T47D (cell line): Measurements from ENCODE around the gene EDEM3.

Experiments
- DNase-seq, 2 experiments: peaks; one replicate each; pipeline versions ENCODE4 v3.0.0 to v3.0.0-alpha.2; 2011 to 2012; ENCODE audit warnings: low read depth in 1 of 2, low spot score in 1 of 2
- JUND ChIP-seq: IDR thresholded peaks from 2 replicates; pipeline ENCODE4 v1.6.1; 2012; ENCODE audit warnings: low read depth
- in situ Hi-C: cut with HindIII; loops from 2 replicates; pipeline ENCODE4 v1.10.0; 2016; ENCODE audit warnings: low sequenced_read_pairs, low pct_unique_long_range_greater_than_20kb

The EDEM3 gene

GRCh38 chr1:184673305-184673704, 81.4 kb downstream of the EDEM3 start:
- no peak for TF ChIP-seq JUND
- no peak for DNase-seq
- in situ Hi-C loops, result no loop called here

- in situ Hi-C loops, result no loop called here
- no peak for DNase-seq
- TF ChIP-seq JUND, result no peak
Measured at GRCh38 chr1:184672013-184672726, 82.5 kb downstream of the EDEM3 start.

GRCh38 chr1:184669391-184669790, 85.3 kb downstream of the EDEM3 start:
- no peak for DNase-seq
- no peak for TF ChIP-seq JUND
- in situ Hi-C loops, result no loop called here

DNA sequence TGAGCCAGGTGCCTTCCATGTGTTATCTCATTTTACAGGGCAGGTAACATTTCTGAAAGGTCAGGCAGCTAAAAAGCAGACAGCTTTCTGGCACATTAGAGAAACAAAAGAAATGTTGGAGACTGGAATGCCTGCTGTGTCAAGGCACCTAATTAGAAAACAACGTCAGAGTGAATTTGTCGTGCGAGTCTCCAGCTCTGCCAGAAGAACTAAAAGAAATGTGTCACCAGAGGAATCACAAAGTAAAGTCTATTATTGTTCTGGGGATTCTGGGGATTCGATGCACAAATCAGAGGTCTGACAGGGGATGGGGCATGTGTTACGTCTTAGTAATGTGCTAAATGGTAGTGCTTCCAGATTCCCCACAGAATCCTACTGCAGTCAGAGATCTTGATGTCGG, 89.3 kb downstream of the EDEM3 start:
- DNase-seq, result no peak
- in situ Hi-C loops, result no loop called here
- no peak for TF ChIP-seq JUND

DNA sequence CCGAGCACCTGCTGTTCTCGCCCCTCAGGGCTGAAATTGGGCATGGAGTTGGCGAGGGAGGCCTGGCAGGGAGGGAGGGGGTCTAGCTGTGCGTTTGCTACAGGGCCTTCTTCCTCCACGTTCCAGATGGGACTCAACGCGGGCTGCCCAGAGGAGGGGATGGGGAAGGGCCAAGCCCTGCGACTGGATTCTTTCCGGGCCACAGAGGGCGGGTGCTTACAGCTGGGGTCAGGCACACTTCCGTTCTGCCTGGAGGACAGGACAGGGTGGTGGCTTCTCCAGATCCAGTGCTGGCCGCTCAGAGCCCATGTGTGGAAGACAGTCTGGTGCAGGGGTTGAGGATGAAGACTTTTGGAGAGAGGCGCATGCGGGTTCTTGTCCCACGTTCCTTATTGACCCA, 90.0 kb downstream of the EDEM3 start:
- DNase-seq, result no peak
- TF ChIP-seq JUND, result no peak
- in situ Hi-C loops, result no loop called here

GRCh38 chr1:184664042-184664660, 90.5 kb downstream of the EDEM3 start:
- DNase-seq, result peak; percentile 75 to 78
- no peak for TF ChIP-seq JUND
- in situ Hi-C loops, result no loop called here

GRCh38 chr1:184661801-184662200, 92.9 kb downstream of the EDEM3 start:
- in situ Hi-C loops, result no loop called here
- no peak for TF ChIP-seq JUND
- DNase-seq, result no peak

GRCh38 chr1:184660462-184661191, 94.0 kb downstream of the EDEM3 start:
- in situ Hi-C loops, result no loop called here
- no peak for DNase-seq

DNA sequence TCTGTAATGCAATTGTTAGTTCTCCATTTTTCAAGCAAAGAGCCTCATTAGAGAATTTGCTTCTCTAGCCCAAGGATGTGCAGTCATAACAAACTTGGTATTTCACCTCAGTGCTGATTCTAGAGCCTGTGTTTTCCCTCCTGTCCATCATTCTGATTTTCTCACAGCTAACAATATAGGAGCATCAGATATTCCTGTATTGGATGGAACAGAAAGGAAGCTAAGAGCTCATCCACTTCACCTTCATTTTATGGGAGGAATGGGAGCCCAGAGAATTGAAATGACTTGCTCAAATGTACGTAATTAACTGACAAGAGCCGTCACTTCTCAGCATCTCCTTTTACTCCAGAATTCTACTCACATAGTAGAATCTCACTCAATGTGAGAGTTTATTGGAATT, 96.6 kb downstream of the EDEM3 start:
- no peak for TF ChIP-seq JUND
- DNase-seq, result no peak
- in situ Hi-C loops, result no loop called here

More at GRCh38 chr1:184660462-184661191, 94.0 kb downstream of the EDEM3 start:
- no peak for TF ChIP-seq JUND

GRCh38 chr1:184656221-184656620, 98.4 kb downstream of the EDEM3 start:
- DNase-seq, result no peak
- no peak for TF ChIP-seq JUND
- in situ Hi-C loops, result no loop called here

DNA sequence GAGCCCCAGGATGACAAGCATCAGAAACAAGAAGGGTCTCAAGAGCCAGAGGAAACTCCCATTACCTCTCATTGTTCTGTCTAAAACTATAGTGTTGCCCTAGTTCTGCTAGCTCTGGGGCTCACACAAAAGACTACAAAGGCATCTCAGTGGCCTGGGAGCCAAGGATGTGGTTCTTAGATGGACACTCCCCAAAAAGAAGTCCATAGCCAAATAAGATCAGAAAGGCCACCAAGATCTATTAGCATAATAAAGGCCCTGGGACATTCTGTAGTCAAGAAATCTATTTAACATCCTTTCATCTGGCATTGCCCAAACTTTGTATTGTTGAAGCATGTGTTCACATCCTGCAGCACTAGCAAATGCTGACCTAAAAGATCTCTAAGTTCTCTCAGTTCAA, 99.5 kb downstream of the EDEM3 start:
- DNase-seq, result no peak
- in situ Hi-C loops, result no loop called here
- TF ChIP-seq JUND, result no peak

DNA sequence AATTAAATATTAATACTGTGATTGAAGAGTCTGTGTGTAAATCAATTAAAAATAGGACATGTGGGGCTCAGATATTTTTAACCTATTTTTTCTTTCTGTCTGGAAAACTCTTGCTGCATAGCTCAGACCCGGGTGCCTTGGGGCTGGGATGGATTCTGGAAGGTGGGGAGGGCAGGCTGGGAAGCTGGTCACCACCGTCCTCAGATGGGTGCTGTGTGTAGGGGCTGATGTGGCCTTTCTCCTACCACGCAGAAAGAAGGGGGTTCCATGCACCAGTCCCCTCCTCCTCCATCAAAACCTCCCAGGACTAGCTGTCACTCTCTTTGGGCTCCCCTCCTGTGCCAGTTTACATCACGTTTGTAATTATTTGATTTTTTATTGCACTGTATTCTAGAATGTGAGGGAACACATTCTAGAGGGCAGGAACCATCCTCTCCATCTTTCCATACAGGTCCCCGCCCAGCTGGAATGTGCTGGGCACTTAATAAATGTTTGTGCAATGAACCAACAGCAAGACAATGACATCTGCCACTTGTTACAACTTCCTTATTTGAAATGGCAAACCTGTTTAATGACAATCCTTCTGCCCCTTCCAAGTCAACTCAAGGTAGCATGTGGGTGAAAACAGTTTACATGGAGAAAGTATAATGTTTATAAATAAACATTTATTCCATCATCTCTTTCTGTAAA, 104.3 kb downstream of the EDEM3 start:
- peak in 1 of 2 experiments; percentile 83 for DNase-seq
- in situ Hi-C loops, result no loop called here
- TF ChIP-seq JUND, result no peak
